HFFc6 (cell line): Measurements from ENCODE around the gene SLCO3A1. TPM values are rescaled to one million over a fixed set of nuclear protein-coding genes. Genes with fewer than 3 reads are reported as not detected.

Experiments used
- DNase-seq: peaks from one replicate; pipeline ENCODE4 v3.0.0-alpha.2; 2018
- H3K27ac Mint-ChIP-seq: 2 replicates; pipeline ENCODE4 v1.8.0; 2020; ENCODE audit warnings: mild to moderate bottlenecking, mixed read lengths
- H3K27me3 Mint-ChIP-seq: 2 replicates; pipeline ENCODE4 v1.8.0; 2021; ENCODE audit warnings: mild to moderate bottlenecking, moderate library complexity, mixed read lengths; ENCODE audit not compliant: insufficient read depth
- H3K36me3 Mint-ChIP-seq: 2 replicates; pipeline ENCODE4 v1.8.0; 2021; ENCODE audit warnings: low read depth, mixed read lengths
- H3K4me1 Mint-ChIP-seq: 2 replicates; pipeline ENCODE4 v1.8.0; 2020; ENCODE audit warnings: low read depth, mixed read lengths
- H3K4me3 Mint-ChIP-seq: 2 replicates; pipeline ENCODE4 v1.8.0; 2020; ENCODE audit warnings: mild to moderate bottlenecking, moderate library complexity, mixed read lengths
- H3K9me3 Mint-ChIP-seq: 2 replicates; pipeline ENCODE4 v1.8.0; 2020; ENCODE audit warnings: mild to moderate bottlenecking, mixed read lengths
- total RNA-seq, 6 experiments: library from RNA; stranded (reverse); fragmentation: NEBNext Ultra II Directional; extraction: Animal tissue kit (Norgen Biotek cat#: 25700); gene quantifications; 2 replicates in 1 of 6; 3 replicates in 5 of 6; pipeline ENCODE4 v1.2.3, GENCODE V29; 2021
- TF ChIP-seq, protein P1 (sequence below): fragments of 200-600 bp; sonication (generic); IDR thresholded peaks from 2 replicates; pipeline ENCODE4 v1.5.0; 2021; ENCODE audit warnings: antibody characterized with exemption, mild to moderate bottlenecking

The SLCO3A1 gene
- total RNA-seq, 6 experiments from 2014 or later: 5.7 to 19.4 (median 14.4) TPM

DNA sequence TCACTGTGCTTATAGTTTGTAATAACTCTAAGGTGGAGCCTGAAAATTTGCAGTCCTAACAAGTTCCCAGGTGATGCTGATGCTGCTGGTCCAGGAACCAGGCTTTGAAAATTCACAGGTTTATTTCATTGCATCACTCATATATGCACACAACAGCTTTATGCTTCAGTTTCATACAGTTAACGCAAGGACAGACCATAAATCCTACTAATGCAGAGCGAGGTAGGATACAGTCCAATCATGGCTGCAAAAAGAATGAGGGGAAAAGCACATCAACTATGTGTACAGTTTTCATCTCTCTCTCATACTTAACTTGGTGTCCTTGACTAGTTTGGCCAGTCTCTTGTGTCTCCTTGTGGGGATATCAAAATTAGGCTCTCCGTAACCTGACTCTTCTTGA is 135.1 kb downstream of the SLCO3A1 start:
- H3K4me3 Mint-ChIP-seq: no peak overlapping the region
- TF ChIP-seq, protein P1, sequence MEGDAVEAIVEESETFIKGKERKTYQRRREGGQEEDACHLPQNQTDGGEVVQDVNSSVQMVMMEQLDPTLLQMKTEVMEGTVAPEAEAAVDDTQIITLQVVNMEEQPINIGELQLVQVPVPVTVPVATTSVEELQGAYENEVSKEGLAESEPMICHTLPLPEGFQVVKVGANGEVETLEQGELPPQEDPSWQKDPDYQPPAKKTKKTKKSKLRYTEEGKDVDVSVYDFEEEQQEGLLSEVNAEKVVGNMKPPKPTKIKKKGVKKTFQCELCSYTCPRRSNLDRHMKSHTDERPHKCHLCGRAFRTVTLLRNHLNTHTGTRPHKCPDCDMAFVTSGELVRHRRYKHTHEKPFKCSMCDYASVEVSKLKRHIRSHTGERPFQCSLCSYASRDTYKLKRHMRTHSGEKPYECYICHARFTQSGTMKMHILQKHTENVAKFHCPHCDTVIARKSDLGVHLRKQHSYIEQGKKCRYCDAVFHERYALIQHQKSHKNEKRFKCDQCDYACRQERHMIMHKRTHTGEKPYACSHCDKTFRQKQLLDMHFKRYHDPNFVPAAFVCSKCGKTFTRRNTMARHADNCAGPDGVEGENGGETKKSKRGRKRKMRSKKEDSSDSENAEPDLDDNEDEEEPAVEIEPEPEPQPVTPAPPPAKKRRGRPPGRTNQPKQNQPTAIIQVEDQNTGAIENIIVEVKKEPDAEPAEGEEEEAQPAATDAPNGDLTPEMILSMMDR: no peak
- DNase-seq: no peak
- H3K36me3 Mint-ChIP-seq: no peaks in the 10 kb centered on the region
- no peak overlapping the region for H3K27ac Mint-ChIP-seq
- no peaks in the 10 kb centered on the region for H3K4me1 Mint-ChIP-seq
- no peaks in the 10 kb centered on the region; the same call in 1 of the 2 replicates for H3K9me3 Mint-ChIP-seq
- H3K27me3 Mint-ChIP-seq: peaks cover 1% of the 10 kb centered on the region; the same call in 1 of the 2 replicates

DNA sequence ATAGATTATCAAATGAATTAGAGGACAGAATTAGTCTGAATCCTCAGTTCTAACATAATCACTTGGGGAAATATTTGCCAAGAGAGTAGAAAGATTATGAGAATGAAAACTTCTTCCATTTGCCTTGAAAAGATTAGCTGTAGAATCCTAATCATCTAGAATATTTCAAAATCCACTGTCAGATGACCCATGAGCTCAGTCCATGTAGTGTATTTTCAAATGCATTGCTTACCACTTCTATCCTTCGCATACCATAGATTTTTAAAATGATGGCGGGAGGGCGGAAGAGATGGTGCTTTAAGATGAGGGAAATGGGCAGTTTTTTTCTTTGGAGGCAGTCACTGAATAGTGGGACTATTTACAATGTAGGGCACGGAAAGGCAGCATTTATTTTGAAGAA is 136.3 kb downstream of the SLCO3A1 start:
- Mint-ChIP-seq H3K36me3 (no peaks in the 10 kb centered on the region), H3K4me3 (no peak overlapping the region), H3K9me3 (no peaks in the 10 kb centered on the region; the same call in 1 of the 2 replicates), H3K27ac (no peak overlapping the region), H3K4me1 (no peaks in the 10 kb centered on the region), H3K27me3 (peaks cover 1% of the 10 kb centered on the region; the same call in 1 of the 2 replicates)
- DNase-seq: no peak
- TF ChIP-seq, protein P1: no peak

DNA sequence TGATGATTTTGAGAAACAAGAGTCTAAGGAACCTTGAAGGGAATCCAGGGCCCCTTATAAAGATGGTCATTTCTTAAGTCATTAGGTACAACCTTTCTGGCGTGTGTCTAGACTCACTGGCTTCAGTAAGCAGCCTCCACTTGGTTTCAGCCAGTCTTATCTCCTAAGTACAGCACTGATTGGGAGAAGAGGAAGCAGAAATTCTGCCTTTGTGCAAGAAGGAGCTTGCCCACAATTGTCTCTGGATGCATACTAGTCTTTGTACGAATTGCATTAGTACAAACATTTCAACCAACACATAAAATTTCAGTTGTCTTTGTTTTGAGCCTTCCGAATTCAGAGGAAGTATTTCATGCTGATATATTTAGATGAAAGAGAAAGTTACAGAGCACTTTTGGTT is 139.4 kb downstream of the SLCO3A1 start:
- H3K4me3 Mint-ChIP-seq: no peak overlapping the region
- H3K4me1 Mint-ChIP-seq: no peaks in the 10 kb centered on the region
- TF ChIP-seq, protein P1: no peak
- no peaks in the 10 kb centered on the region for H3K36me3 Mint-ChIP-seq
- H3K27me3 Mint-ChIP-seq: peaks cover 1% of the 10 kb centered on the region; the same call in 1 of the 2 replicates
- H3K27ac Mint-ChIP-seq: no peak overlapping the region
- DNase-seq: no peak
- H3K9me3 Mint-ChIP-seq: peaks cover 5% of the 10 kb centered on the region; the same call in 1 of the 2 replicates

- no peak overlapping the region for H3K4me3 Mint-ChIP-seq
- H3K9me3 Mint-ChIP-seq: peaks cover 5% of the 10 kb centered on the region; the same call in 1 of the 2 replicates
- TF ChIP-seq, protein P1: no peak
- H3K27ac Mint-ChIP-seq: no peak overlapping the region
- no peaks in the 10 kb centered on the region for H3K36me3 Mint-ChIP-seq
- no peak for DNase-seq
- no peaks in the 10 kb centered on the region for H3K4me1 Mint-ChIP-seq
- H3K27me3 Mint-ChIP-seq: no peaks in the 10 kb centered on the region
Observed at GRCh38 chr15:91995146-91995545, 141.6 kb downstream of the SLCO3A1 start.

GRCh38 chr15:91997163-91997562 is 143.7 kb downstream of the SLCO3A1 start:
- H3K27me3 Mint-ChIP-seq: no peaks in the 10 kb centered on the region
- H3K9me3 Mint-ChIP-seq: peaks cover 5% of the 10 kb centered on the region; the same call in 1 of the 2 replicates
- no peak for DNase-seq
- H3K4me1 Mint-ChIP-seq: no peaks in the 10 kb centered on the region
- no peak overlapping the region for H3K27ac Mint-ChIP-seq
- TF ChIP-seq, protein P1: no peak
- H3K4me3 Mint-ChIP-seq: no peak overlapping the region
- H3K36me3 Mint-ChIP-seq: no peaks in the 10 kb centered on the region

DNA sequence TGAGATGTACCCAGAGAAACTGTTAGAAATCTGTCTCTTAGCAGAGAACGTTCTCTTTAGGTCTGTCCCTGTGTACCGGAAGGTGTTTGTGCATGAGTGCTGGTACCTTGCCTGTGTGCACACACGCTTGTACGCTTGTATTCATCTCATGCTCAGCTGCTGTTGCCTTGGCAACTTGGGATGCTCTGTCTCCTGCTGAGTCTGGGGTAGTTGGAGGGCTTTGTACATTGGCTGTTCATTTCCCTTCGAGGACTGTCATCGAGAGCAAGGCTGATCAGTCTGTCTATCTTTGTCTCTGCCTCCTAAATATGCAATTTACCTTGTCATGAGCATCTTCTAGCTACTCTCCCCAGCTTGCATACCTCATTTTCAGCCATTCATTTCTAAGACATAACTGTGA is 147.2 kb downstream of the SLCO3A1 start:
- Mint-ChIP-seq H3K27ac (no peak overlapping the region), H3K4me3 (no peak overlapping the region), H3K4me1 (no peaks in the 10 kb centered on the region), H3K9me3 (peaks cover 5% of the 10 kb centered on the region; the same call in 1 of the 2 replicates), H3K27me3 (no peaks in the 10 kb centered on the region), H3K36me3 (no peaks in the 10 kb centered on the region)
- no peak for DNase-seq
- TF ChIP-seq, protein P1: no peak
